OCI-LY7 (cell line): Measurements from ENCODE around the gene STRADB.

Experiments used
- EZH2phosphoT487 ChIP-seq: fragments of 200-600 bp; sonication (generic); IDR thresholded peaks from 2 replicates; pipeline ENCODE4 v1.6.1; 2018; ENCODE audit warnings: low read depth, borderline replicate concordance, mild to moderate bottlenecking, mixed run types, antibody characterized with exemption, low read length, moderate library complexity, mixed read lengths
- TF ChIP-seq, protein P1 (sequence below): fragments of 200-600 bp; sonication (generic); conservative IDR thresholded peaks from 2 replicates; pipeline ENCODE4 v1.5.1; 2014; ENCODE audit warnings: mild to moderate bottlenecking, antibody characterized with exemption, low read length, moderate library complexity, mixed read lengths

DNA sequence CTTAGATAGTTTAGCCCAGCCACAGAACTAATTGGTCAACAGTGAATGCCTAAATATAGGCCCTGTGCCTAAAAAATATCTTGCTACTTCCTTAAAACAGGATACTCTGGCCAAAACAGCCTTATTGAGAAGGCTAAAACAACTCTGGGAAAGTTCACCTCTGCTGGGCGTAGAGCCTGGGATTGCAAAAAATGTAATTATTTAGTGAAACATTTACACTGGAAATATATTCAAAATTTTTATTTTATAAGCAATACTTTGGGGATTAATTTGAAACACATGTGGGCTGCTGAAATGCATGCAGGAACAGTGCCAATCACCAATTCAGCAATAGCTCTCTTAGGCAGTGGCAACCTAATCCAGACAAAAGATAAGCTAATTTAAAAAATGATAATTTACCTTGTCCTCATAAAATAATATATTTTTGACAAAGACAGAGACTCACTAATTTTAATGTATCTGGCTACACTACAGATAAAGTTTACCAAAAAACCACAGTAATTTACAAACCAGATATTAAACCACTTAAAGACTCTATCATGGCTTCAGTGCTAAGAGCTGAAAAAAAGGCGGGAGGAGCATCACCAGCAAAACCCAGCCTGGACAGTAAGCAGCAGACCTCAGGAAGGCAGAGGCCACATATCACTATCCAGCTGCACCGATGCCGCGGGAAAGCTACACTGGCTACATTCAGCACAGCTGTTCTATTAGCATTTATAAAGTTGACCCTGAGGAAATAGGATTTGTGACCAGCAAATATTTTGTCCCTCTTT lies 18.7 kb upstream of the STRADB start:
- TF ChIP-seq, protein P1, sequence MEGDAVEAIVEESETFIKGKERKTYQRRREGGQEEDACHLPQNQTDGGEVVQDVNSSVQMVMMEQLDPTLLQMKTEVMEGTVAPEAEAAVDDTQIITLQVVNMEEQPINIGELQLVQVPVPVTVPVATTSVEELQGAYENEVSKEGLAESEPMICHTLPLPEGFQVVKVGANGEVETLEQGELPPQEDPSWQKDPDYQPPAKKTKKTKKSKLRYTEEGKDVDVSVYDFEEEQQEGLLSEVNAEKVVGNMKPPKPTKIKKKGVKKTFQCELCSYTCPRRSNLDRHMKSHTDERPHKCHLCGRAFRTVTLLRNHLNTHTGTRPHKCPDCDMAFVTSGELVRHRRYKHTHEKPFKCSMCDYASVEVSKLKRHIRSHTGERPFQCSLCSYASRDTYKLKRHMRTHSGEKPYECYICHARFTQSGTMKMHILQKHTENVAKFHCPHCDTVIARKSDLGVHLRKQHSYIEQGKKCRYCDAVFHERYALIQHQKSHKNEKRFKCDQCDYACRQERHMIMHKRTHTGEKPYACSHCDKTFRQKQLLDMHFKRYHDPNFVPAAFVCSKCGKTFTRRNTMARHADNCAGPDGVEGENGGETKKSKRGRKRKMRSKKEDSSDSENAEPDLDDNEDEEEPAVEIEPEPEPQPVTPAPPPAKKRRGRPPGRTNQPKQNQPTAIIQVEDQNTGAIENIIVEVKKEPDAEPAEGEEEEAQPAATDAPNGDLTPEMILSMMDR, result no peak
- TF ChIP-seq EZH2phosphoT487, result no peak
